ENCODE measurements around the gene ZNF529.

GRCh38 chr19:36526581-36526980 lies 46.5 kb downstream of the ZNF529 start:
- TF ChIP-seq CTCF (IDR thresholded peaks at IDR 0.05) (no peak), POLR2A (IDR thresholded peaks at IDR 0.05) (no peak)
